Measurements from ENCODE around the gene SPRYD4.

SPRYD4 gene

GRCh38 chr12:56468216-56469006 lies at the start of gene SPRYD4:
SPRYD4 (plus strand) TSS chr12:56468578; CDS start chr12:56468592, 14 bp downstream.
- Histone ChIP-seq H3K4me3 (ENCODE audit: low read depth, low read length) (peak within 1 kb of the TSS; percentile 96), H3K9me3 (ENCODE audit: severe bottlenecking) (no peaks in the 10 kb centered on the region), H3K27ac (peak within 1 kb of the TSS; percentile 90), H3K36me3 (peaks cover 34% of the 10 kb centered on the region), H3K27me3 (ENCODE audit: insufficient read depth, low read depth, severe bottlenecking) (no peaks in the 10 kb centered on the region)
- peak; percentile 47 for TF ChIP-seq CTCF (IDR thresholded peaks at IDR 0.05; ENCODE audit: low read depth, low read length)
- DNase-seq = peak; percentile 93

- Histone ChIP-seq H3K36me3 (peaks cover 37% of the 10 kb centered on the region), H3K27me3 (ENCODE audit: insufficient read depth, low read depth, severe bottlenecking) (no peaks in the 10 kb centered on the region), H3K27ac (no peak overlapping the region), H3K4me3 (ENCODE audit: low read depth, low read length) (no peak overlapping the region), H3K9me3 (ENCODE audit: severe bottlenecking) (no peaks in the 10 kb centered on the region)
- no peak for DNase-seq
- no peak for TF ChIP-seq CTCF (IDR thresholded peaks at IDR 0.05; ENCODE audit: low read depth, low read length)
Measured at GRCh38 chr12:56420411-56420810, 48.0 kb upstream of the SPRYD4 start.

- Histone ChIP-seq H3K27ac (no peak overlapping the region), H3K27me3 (ENCODE audit: insufficient read depth, low read depth, severe bottlenecking) (no peaks in the 10 kb centered on the region), H3K36me3 (peaks cover 27% of the 10 kb centered on the region), H3K9me3 (ENCODE audit: severe bottlenecking) (no peaks in the 10 kb centered on the region), H3K4me3 (ENCODE audit: low read depth, low read length) (no peak overlapping the region)
- DNase-seq = no peak
- TF ChIP-seq CTCF (IDR thresholded peaks at IDR 0.05; ENCODE audit: low read depth, low read length) = no peak
Measured at GRCh38 chr12:56425193-56425592, 43.2 kb upstream of the SPRYD4 start.

GRCh38 chr12:56425940-56426438 lies 42.4 kb upstream of the SPRYD4 start:
- no peaks in the 10 kb centered on the region for H3K9me3 ChIP-seq (ENCODE audit: severe bottlenecking)
- TF ChIP-seq CTCF (IDR thresholded peaks at IDR 0.05; ENCODE audit: low read depth, low read length) = no peak
- H3K36me3 ChIP-seq = peaks cover 29% of the 10 kb centered on the region
- no peaks in the 10 kb centered on the region for H3K27me3 ChIP-seq (ENCODE audit: insufficient read depth, low read depth, severe bottlenecking)
- no peak overlapping the region for H3K27ac ChIP-seq
- no peak overlapping the region for H3K4me3 ChIP-seq (ENCODE audit: low read depth, low read length)
- no peak for DNase-seq

GRCh38 chr12:56431288-56431687 lies 37.1 kb upstream of the SPRYD4 start:
- Histone ChIP-seq H3K36me3 (peaks cover 10% of the 10 kb centered on the region; the same call in 1 of the 2 replicates), H3K27ac (no peak overlapping the region), H3K27me3 (ENCODE audit: insufficient read depth, low read depth, severe bottlenecking) (no peaks in the 10 kb centered on the region), H3K4me3 (ENCODE audit: low read depth, low read length) (no peak overlapping the region), H3K9me3 (ENCODE audit: severe bottlenecking) (no peaks in the 10 kb centered on the region)
- DNase-seq = no peak
- TF ChIP-seq CTCF (IDR thresholded peaks at IDR 0.05; ENCODE audit: low read depth, low read length) = no peak

All from WERI-Rb-1 (cell line).